ENCODE measurements around the gene HSPA12A.

DNA sequence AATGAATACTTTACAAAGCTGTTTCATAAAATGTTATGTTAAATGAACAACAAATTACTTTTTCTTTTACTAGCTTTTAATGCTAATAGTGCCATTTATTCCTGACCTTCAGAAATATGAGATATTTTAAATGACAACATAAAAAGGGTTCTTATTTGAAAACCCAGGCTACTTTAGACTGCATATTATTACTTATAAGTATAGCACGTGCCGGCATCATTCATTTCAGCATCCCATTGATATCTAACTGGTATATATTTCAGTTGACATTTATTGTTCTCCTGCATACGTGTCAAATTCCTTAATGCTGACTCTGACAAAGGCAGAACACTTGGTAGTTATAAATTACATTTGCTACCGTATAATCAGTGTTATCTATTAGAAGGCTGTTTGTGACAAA is 86.3 kb downstream of the HSPA12A start:
- TF ChIP-seq POLR2A (IDR thresholded peaks at IDR 0.05; ENCODE audit: low read depth, low read length) (no peak), POU2F2 (IDR thresholded peaks at IDR 0.05; ENCODE audit: low read depth, low read length) (no peak), TAF1 (IDR thresholded peaks at IDR 0.05; ENCODE audit: low read depth, low read length) (no peak), POLR2AphosphoS5 (IDR thresholded peaks at IDR 0.05; ENCODE audit: low read depth, low read length) (no peak)
